ENCODE data around the gene ZNF689.

DNA sequence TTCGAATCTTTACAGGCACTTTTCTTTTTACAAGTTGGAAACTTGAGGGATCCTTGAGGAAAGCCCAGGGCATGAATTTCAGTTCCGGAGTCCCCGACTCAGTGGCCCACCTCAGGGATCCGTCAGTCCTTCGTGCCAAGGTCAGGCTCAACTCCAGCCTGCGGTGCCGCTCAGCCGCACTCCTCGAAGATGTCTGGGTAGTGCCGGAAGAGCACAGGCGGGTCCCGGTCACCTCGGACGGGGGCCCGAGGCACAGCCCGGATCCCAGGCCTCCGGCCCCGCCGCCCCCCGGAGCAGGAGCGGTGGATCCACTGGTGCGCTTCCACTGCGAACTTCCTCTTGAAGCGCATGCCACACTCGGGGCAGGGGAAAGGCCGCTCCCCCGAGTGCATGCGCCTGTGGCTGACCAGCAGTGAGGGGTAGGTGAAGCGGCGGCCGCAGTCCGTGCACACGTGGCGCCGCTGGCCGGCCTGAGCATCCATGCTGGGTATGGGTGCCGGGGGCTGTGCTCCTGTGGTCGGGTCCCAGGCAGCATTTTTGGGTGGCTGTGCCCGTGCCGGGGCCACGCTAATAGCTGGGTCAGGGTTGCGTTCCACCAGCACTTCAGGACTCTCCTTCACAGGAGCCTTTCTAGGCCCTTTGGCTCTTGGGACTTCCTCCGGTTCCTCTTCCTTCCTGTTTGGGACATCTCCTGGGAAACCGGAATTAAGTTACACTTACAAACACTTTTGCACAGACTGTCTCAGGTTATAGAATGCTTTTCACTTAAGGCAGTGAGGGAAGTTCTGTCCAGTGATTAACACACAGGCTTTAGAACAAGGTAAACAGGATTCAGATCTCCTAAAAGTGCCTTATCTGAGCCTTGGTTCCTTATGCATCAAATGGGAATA is 40.2 kb downstream of the ZNF689 start:
- TF ChIP-seq, protein P1, sequence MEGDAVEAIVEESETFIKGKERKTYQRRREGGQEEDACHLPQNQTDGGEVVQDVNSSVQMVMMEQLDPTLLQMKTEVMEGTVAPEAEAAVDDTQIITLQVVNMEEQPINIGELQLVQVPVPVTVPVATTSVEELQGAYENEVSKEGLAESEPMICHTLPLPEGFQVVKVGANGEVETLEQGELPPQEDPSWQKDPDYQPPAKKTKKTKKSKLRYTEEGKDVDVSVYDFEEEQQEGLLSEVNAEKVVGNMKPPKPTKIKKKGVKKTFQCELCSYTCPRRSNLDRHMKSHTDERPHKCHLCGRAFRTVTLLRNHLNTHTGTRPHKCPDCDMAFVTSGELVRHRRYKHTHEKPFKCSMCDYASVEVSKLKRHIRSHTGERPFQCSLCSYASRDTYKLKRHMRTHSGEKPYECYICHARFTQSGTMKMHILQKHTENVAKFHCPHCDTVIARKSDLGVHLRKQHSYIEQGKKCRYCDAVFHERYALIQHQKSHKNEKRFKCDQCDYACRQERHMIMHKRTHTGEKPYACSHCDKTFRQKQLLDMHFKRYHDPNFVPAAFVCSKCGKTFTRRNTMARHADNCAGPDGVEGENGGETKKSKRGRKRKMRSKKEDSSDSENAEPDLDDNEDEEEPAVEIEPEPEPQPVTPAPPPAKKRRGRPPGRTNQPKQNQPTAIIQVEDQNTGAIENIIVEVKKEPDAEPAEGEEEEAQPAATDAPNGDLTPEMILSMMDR (IDR thresholded peaks at IDR 0.05): no peak
- TF ChIP-seq EP300 (IDR thresholded peaks at IDR 0.05) (no peak), POLR2A (IDR thresholded peaks at IDR 0.05) (no peak), POLR2AphosphoS5 (IDR thresholded peaks at IDR 0.05) (no peak)

Data from sigmoid colon (tissue), 4 donors.